GM12878 (cell line): Measurements from ENCODE around the gene PRDM8. TPM values are rescaled to one million over a fixed set of nuclear protein-coding genes. Genes with fewer than 3 reads are reported as not detected.

Source experiments
- ATAC-seq: fragments of 200-7000 bp; cut with Tn5 transposase; 3 replicates; pipeline ENCODE4 v1.9.1; 2020; ENCODE audit warnings: mild to moderate bottlenecking, moderate library complexity
- BruUV-seq: library from RNA; stranded (reverse); fragments of 400-500 nt; replicated peaks from 2 replicates; lab custom pipeline; 2021; lab: Mats Ljungman, UMichigan
- CTCF ChIA-PET: fragments of 300-600 bp; sonication (Branson Sonifier 250); formaldehyde crosslinking; extraction: SDS; loops from one replicate; lab custom pipeline; 2021; ENCODE audit warnings: inconsistent platforms; lab: Yijun Ruan, JAX
- POLR2A ChIA-PET: fragments of 350-600 bp; formaldehyde crosslinking; extraction: SDS; loops from one replicate; lab custom pipeline; 2021; ENCODE audit warnings: inconsistent platforms; lab: Charles Lee
- RAD21 ChIA-PET: fragments of 300-600 bp; sonication (Branson Sonifier 250); formaldehyde crosslinking; loops from one replicate; lab custom pipeline; 2023; ENCODE audit warnings: antibody characterized with exemption; ENCODE audit not compliant: unreplicated experiment; lab: Charles Lee
- SMC1A ChIA-PET: fragments of 300-600 bp; sonication (Branson Sonifier 250); formaldehyde crosslinking; loops from one replicate; lab custom pipeline; 2023; ENCODE audit not compliant: unreplicated experiment, uncharacterized antibody; lab: Charles Lee
- DNase-seq: peaks from one replicate; pipeline ENCODE4 v3.0.0-alpha.2; 2011; ENCODE audit warnings: low read depth, low spot score
- FAIRE-seq: peaks from 3 replicates; lab custom pipeline; 2011; peaks lifted over from hg19 to GRCh38; lab: Jason Lieb, UNC
- H2AFZ ChIP-seq: 2 replicates; pipeline ENCODE4 v1.6.0; 2011; ENCODE audit warnings: low read depth, low read length, control low read depth; ENCODE audit not compliant: control insufficient read depth
- H3K27ac ChIP-seq: 2 replicates; pipeline ENCODE4 v1.5.1; 2011; ENCODE audit warnings: control low read depth; ENCODE audit not compliant: control insufficient read depth, insufficient read depth
- H3K27me3 ChIP-seq, 2 experiments: replicated peaks in 1 of 2; 2 replicates each; pipeline versions ENCODE4 v1.6.0 to v1.6.1; 2011; ENCODE audit warnings: low read length in 1 of 2; ENCODE audit not compliant: control insufficient read depth in 2 of 2, insufficient read depth in 2 of 2
- H3K36me3 ChIP-seq, 2 experiments: 2 replicates each; pipeline ENCODE4 v1.5.1; 2011; ENCODE audit warnings: low read length in 1 of 2; ENCODE audit not compliant: control insufficient read depth in 2 of 2, insufficient read depth in 2 of 2
- H3K4me1 ChIP-seq: 2 replicates; pipeline ENCODE4 v1.6.1; 2011; ENCODE audit warnings: mild to moderate bottlenecking, low read length, moderate library complexity, mixed read lengths; ENCODE audit not compliant: control insufficient read depth, insufficient read depth
- H3K4me2 ChIP-seq: 2 replicates; pipeline ENCODE4 v1.6.0; 2011; ENCODE audit warnings: control low read depth; ENCODE audit not compliant: control insufficient read depth, insufficient read depth
- H3K4me3 ChIP-seq: fragments of 200-600 bp; sonication (generic); 2 replicates; pipeline ENCODE4 v1.5.1; 2016
- H3K79me2 ChIP-seq: 2 replicates; pipeline ENCODE4 v1.6.0; 2011; ENCODE audit warnings: low read length; ENCODE audit not compliant: control insufficient read depth, insufficient read depth
- H3K9ac ChIP-seq: 2 replicates; pipeline ENCODE4 v1.8.0; 2011; ENCODE audit warnings: low read length, control low read depth, mixed read lengths; ENCODE audit not compliant: control insufficient read depth, insufficient read depth
- H3K9me3 ChIP-seq: replicated peaks from 3 replicates; pipeline ENCODE4 v1.5.1; 2011; ENCODE audit warnings: mild to moderate bottlenecking, low read length; ENCODE audit not compliant: control insufficient read depth, insufficient read depth
- H4K20me1 ChIP-seq: 2 replicates; pipeline ENCODE4 v1.6.0; 2011; ENCODE audit not compliant: control insufficient read depth, insufficient read depth
- DPF2 ChIP-seq: fragments of 450-650 bp; IDR thresholded peaks from 2 replicates; pipeline ENCODE4 v1.6.1; 2017; ENCODE audit warnings: mild to moderate bottlenecking
- IRF4 ChIP-seq: IDR thresholded peaks from 2 replicates; pipeline ENCODE4 v1.6.1; 2011; ENCODE audit warnings: low read depth, low read length
- LARP7 ChIP-seq: fragments of 450-650 bp; IDR thresholded peaks from 2 replicates; pipeline ENCODE4 v1.6.1; 2017; ENCODE audit warnings: mild to moderate bottlenecking
- MEF2B ChIP-seq: fragments of 450-650 bp; IDR thresholded peaks from 2 replicates; pipeline ENCODE4 v1.6.1; 2018; ENCODE audit warnings: mild to moderate bottlenecking, moderate library complexity; ENCODE audit not compliant: partially characterized antibody, poor library complexity, severe bottlenecking
- RB1 ChIP-seq: fragments of 450-650 bp; formaldehyde crosslinking; IDR thresholded peaks from 2 replicates; pipeline ENCODE4 v1.6.1; 2017; ENCODE audit warnings: mild to moderate bottlenecking, borderline replicate concordance
- RELB ChIP-seq: fragments of 450-650 bp; IDR thresholded peaks from 2 replicates; pipeline ENCODE4 v1.6.1; 2017; ENCODE audit warnings: low read depth, mild to moderate bottlenecking, moderate library complexity
- STAT1 ChIP-seq: fragments of 450-650 bp; conservative IDR thresholded peaks from 2 replicates; pipeline ENCODE4 v1.6.1; 2014; ENCODE audit warnings: antibody characterized with exemption, mild to moderate bottlenecking
- WRNIP1 ChIP-seq: IDR thresholded peaks from 2 replicates; pipeline ENCODE4 v1.6.1; 2011; ENCODE audit warnings: low read depth, low read length, improper control_type of control experiment, borderline replicate concordance
- ZNF217 ChIP-seq: fragments of 450-650 bp; IDR thresholded peaks from 2 replicates; pipeline ENCODE4 v1.6.1; 2017; ENCODE audit warnings: antibody characterized with exemption, mild to moderate bottlenecking
- WGBS: methylation state at CpG from one replicate; pipeline ENCODE4 v1.1.6; 2016; ENCODE audit warnings: low lambda C conversion rate; ENCODE audit not compliant: insufficient replicate concordance, insufficient coverage; ENCODE audit errors: missing lambda C conversion rate; 5-methylcytosine and 5-hydroxymethylcytosine counted together
- in situ Hi-C: fragments of 300-500 bp; cut with MboI; formaldehyde crosslinking; loops from 9 replicates; pipeline ENCODE4 v1.14.3; 2018; ENCODE audit warnings: mixed read lengths
- intact Hi-C: fragments of 100-400 bp; cut with micrococcal nuclease; formaldehyde crosslinking; loops from one replicate; pipeline ENCODE4 v1.14.2; 2022; ENCODE audit not compliant: unreplicated experiment
- polyA plus RNA-seq, 11 experiments: library from polyadenylated mRNA; depleted of rRNA in 4 of 11; unstranded in 6 of 11; stranded (reverse) in 5 of 11; fragments of >200 nt; fragmentation: Nextera tagmentation in 4 of 11; fragmentation: Illumina TruSeq in 1 of 11; extraction: Ambion mirVana in 4 of 11; extraction: Trizol in 1 of 11; gene quantifications; 1 replicate in 1 of 11; 2 replicates in 10 of 11; pipeline versions ENCODE4 v1.2.1 to v1.2.3, GENCODE V29; 2011 to 2016; ENCODE audit warnings: inconsistent platforms in 2 of 11, missing spikeins in 2 of 11, low read depth in 1 of 11
- total RNA-seq, 4 experiments: library from RNA; depleted of rRNA in 3 of 4; stranded (reverse); fragments of >200 nt in 3 of 4; fragmentation: Illumina TruSeq in 1 of 4; extraction: Trizol in 1 of 4; gene quantifications; 2 replicates each; pipeline versions ENCODE4 v1.2.1 to v1.2.3, GENCODE V29; 2013 to 2021
- TF ChIP-seq, protein P1 (sequence below): fragments of 450-650 bp; IDR thresholded peaks from 2 replicates; pipeline ENCODE4 v1.6.1; 2017; ENCODE audit warnings: borderline replicate concordance
- TF ChIP-seq, protein P2 (sequence below): fragments of 450-650 bp; conservative IDR thresholded peaks from 2 replicates; pipeline ENCODE4 v1.6.1; 2017; ENCODE audit warnings: mild to moderate bottlenecking, moderate library complexity

PRDM8 gene
- total and polyA plus RNA-seq, 10 of the 15 experiments (the other 5 are each of a cell fraction or from before 2014, with no cell fraction given), result 0.09 to 1.6 (median 0.40) TPM

- Histone ChIP-seq H3K9me3 (no peaks in the 10 kb centered on the region; the same call in 2 of the 3 replicates), H3K79me2 (no peaks in the 10 kb centered on the region), H3K4me2 (no peak overlapping the region), H3K36me3 (no peaks in the 10 kb centered on the region), H4K20me1 (no peaks in the 10 kb centered on the region), H3K4me1 (peaks cover under 1% of the 10 kb centered on the region; the same call in 1 of the 2 replicates), H3K27me3 (no peaks in the 10 kb centered on the region; a peak in 2 of 4 replicates), H3K4me3 (no peak overlapping the region), H3K27ac (no peak overlapping the region), H2AFZ (no peak overlapping the region), H3K9ac (no peak overlapping the region)
- POLR2A ChIA-PET, result interaction anchor here (0.8 to 1.1 kb wide), 2 partner anchors 25 to 253 kb away, joined by 3 read pairs; no protein-coding TSS in a partner anchor
- BruUV-seq, result no TSS peak
- WGBS, result 74% methylated on average over 4 of the region's 4 CpGs
- TF ChIP-seq RB1, result no peak
- no peak for TF ChIP-seq DPF2
- no peak for TF ChIP-seq STAT1
- TF ChIP-seq RELB, result no peak
- no peak for TF ChIP-seq IRF4
- no peak for TF ChIP-seq LARP7
- TF ChIP-seq, protein P1, sequence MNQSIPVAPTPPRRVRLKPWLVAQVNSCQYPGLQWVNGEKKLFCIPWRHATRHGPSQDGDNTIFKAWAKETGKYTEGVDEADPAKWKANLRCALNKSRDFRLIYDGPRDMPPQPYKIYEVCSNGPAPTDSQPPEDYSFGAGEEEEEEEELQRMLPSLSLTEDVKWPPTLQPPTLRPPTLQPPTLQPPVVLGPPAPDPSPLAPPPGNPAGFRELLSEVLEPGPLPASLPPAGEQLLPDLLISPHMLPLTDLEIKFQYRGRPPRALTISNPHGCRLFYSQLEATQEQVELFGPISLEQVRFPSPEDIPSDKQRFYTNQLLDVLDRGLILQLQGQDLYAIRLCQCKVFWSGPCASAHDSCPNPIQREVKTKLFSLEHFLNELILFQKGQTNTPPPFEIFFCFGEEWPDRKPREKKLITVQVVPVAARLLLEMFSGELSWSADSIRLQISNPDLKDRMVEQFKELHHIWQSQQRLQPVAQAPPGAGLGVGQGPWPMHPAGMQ, result no peak
- no peak for TF ChIP-seq MEF2B
- TF ChIP-seq, protein P2, sequence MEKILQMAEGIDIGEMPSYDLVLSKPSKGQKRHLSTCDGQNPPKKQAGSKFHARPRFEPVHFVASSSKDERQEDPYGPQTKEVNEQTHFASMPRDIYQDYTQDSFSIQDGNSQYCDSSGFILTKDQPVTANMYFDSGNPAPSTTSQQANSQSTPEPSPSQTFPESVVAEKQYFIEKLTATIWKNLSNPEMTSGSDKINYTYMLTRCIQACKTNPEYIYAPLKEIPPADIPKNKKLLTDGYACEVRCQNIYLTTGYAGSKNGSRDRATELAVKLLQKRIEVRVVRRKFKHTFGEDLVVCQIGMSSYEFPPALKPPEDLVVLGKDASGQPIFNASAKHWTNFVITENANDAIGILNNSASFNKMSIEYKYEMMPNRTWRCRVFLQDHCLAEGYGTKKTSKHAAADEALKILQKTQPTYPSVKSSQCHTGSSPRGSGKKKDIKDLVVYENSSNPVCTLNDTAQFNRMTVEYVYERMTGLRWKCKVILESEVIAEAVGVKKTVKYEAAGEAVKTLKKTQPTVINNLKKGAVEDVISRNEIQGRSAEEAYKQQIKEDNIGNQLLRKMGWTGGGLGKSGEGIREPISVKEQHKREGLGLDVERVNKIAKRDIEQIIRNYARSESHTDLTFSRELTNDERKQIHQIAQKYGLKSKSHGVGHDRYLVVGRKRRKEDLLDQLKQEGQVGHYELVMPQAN, result no peak
- TF ChIP-seq WRNIP1, result no peak
- no peak for TF ChIP-seq ZNF217
- CTCF ChIA-PET, result interaction anchor here (1.1 to 1.5 kb wide), 2 partner anchors 51 to 53 kb away, joined by 3 to 5 read pairs; no protein-coding TSS in a partner anchor
- SMC1A ChIA-PET, result interaction anchor here (1.0 to 1.6 kb wide), 4 partner anchors 9 to 154 kb away, joined by 3 to 4 read pairs (median 3); no protein-coding TSS in a partner anchor
- FAIRE-seq (no peak), ATAC-seq (no peak), DNase-seq (no peak)
- intact Hi-C loops, result no loop called here
- in situ Hi-C loops, result no loop called here
- RAD21 ChIA-PET, result no interaction called here
These were observed 18.3 kb upstream of the PRDM8 start for GRCh38 chr4:80178964-80179363.
